ENCODE results near the gene NGB. TPM values are rescaled to one million over a fixed set of nuclear protein-coding genes. Genes with fewer than 3 reads are reported as not detected.

The NGB gene
- total and polyA plus RNA-seq, 2 donors (not counting 1 experiment from before 2014, with no cell fraction given): not detected

GRCh38 chr14:77265561-77266335 is 5.3 kb downstream of the NGB start:
- H3K27ac ChIP-seq (ENCODE audit: insufficient read depth, low read length): no peak overlapping the region
- no peaks in the 10 kb centered on the region for H3K36me3 ChIP-seq (ENCODE audit: control insufficient read depth, insufficient read depth, low read length)
- H3K79me2 ChIP-seq (ENCODE audit: control insufficient read depth, insufficient read depth, low read length): no peaks in the 10 kb centered on the region
- H3K27me3 ChIP-seq (ENCODE audit: control insufficient read depth, insufficient read depth, low read length): peaks cover 24% of the 10 kb centered on the region
- H3K9me3 ChIP-seq (ENCODE audit: control insufficient read depth, insufficient read depth, low read depth, low read length): no peaks in the 10 kb centered on the region
- DNase-seq (ENCODE audit: low read depth in 2 of 2): no peak
- no peaks in the 10 kb centered on the region for H4K20me1 ChIP-seq (ENCODE audit: control insufficient read depth, extremely low read depth, insufficient read depth, low read length)
- no peak overlapping the region for H3K4me3 ChIP-seq (replicated peaks in 1 of 4; ENCODE audit: control extremely low read depth in 1 of 4, insufficient read depth in 1 of 4, low read depth in 3 of 4, low read length in 4 of 4)
- H3K4me1 ChIP-seq (ENCODE audit: control insufficient read depth, extremely low read depth, insufficient read depth, low read length): no peaks in the 10 kb centered on the region
- H3K4me2 ChIP-seq (ENCODE audit: extremely low read depth, insufficient read depth, low read length): no peak overlapping the region
- no peak overlapping the region for H3K9ac ChIP-seq (ENCODE audit: insufficient read depth, low read length)
- TF ChIP-seq CTCF (conservative IDR thresholded peaks at IDR 0.05 in 1 of 2, IDR thresholded peaks at IDR 0.05 in 1 of 2; ENCODE audit: low read depth in 1 of 2, low read length in 2 of 2) (no peak), EZH2 (IDR thresholded peaks at IDR 0.05; ENCODE audit: low read length, missing control alignments) (no peak)
- no peak overlapping the region for H2AFZ ChIP-seq (ENCODE audit: low read length)

GRCh38 chr14:77265187-77265515 is 5.9 kb downstream of the NGB start:
- no peak overlapping the region for H3K9ac ChIP-seq (ENCODE audit: insufficient read depth, low read length)
- H3K27me3 ChIP-seq (ENCODE audit: control insufficient read depth, insufficient read depth, low read length): peaks cover 20% of the 10 kb centered on the region
- no peaks in the 10 kb centered on the region for H3K36me3 ChIP-seq (ENCODE audit: control insufficient read depth, insufficient read depth, low read length)
- no peak overlapping the region for H2AFZ ChIP-seq (ENCODE audit: low read length)
- no peaks in the 10 kb centered on the region for H3K4me1 ChIP-seq (ENCODE audit: control insufficient read depth, extremely low read depth, insufficient read depth, low read length)
- H4K20me1 ChIP-seq (ENCODE audit: control insufficient read depth, extremely low read depth, insufficient read depth, low read length): no peaks in the 10 kb centered on the region
- no peak overlapping the region for H3K4me3 ChIP-seq (replicated peaks in 1 of 4; ENCODE audit: control extremely low read depth in 1 of 4, insufficient read depth in 1 of 4, low read depth in 3 of 4, low read length in 4 of 4)
- TF ChIP-seq EZH2 (IDR thresholded peaks at IDR 0.05; ENCODE audit: low read length, missing control alignments) (no peak), CTCF (conservative IDR thresholded peaks at IDR 0.05 in 1 of 2, IDR thresholded peaks at IDR 0.05 in 1 of 2; ENCODE audit: low read depth in 1 of 2, low read length in 2 of 2) (no peak)
- DNase-seq (ENCODE audit: low read depth in 2 of 2): no peak
- no peak overlapping the region for H3K4me2 ChIP-seq (ENCODE audit: extremely low read depth, insufficient read depth, low read length)
- no peaks in the 10 kb centered on the region for H3K9me3 ChIP-seq (ENCODE audit: control insufficient read depth, insufficient read depth, low read depth, low read length)
- H3K27ac ChIP-seq (ENCODE audit: insufficient read depth, low read length): no peak overlapping the region
- H3K79me2 ChIP-seq (ENCODE audit: control insufficient read depth, insufficient read depth, low read length): no peaks in the 10 kb centered on the region

- no peak for DNase-seq (ENCODE audit: low read depth in 2 of 2)
- no peaks in the 10 kb centered on the region for H3K36me3 ChIP-seq (ENCODE audit: control insufficient read depth, insufficient read depth, low read length)
- no peak overlapping the region for H3K27ac ChIP-seq (ENCODE audit: insufficient read depth, low read length)
Observed at GRCh38 chr14:77264466-77265186, 6.4 kb downstream of the NGB start.

More at GRCh38 chr14:77264466-77265186, 6.4 kb downstream of the NGB start:
- Histone ChIP-seq H3K4me1 (ENCODE audit: control insufficient read depth, extremely low read depth, insufficient read depth, low read length) (no peaks in the 10 kb centered on the region), H3K9me3 (ENCODE audit: control insufficient read depth, insufficient read depth, low read depth, low read length) (no peaks in the 10 kb centered on the region), H3K4me2 (ENCODE audit: extremely low read depth, insufficient read depth, low read length) (no peak overlapping the region), H4K20me1 (ENCODE audit: control insufficient read depth, extremely low read depth, insufficient read depth, low read length) (no peaks in the 10 kb centered on the region), H3K4me3 (replicated peaks in 1 of 4; ENCODE audit: control extremely low read depth in 1 of 4, insufficient read depth in 1 of 4, low read depth in 3 of 4, low read length in 4 of 4) (no peak overlapping the region), H2AFZ (ENCODE audit: low read length) (no peak overlapping the region), H3K79me2 (ENCODE audit: control insufficient read depth, insufficient read depth, low read length) (no peaks in the 10 kb centered on the region), H3K27me3 (ENCODE audit: control insufficient read depth, insufficient read depth, low read length) (peaks cover 20% of the 10 kb centered on the region), H3K9ac (ENCODE audit: insufficient read depth, low read length) (no peak overlapping the region)
- no peak for TF ChIP-seq CTCF (conservative IDR thresholded peaks at IDR 0.05 in 1 of 2, IDR thresholded peaks at IDR 0.05 in 1 of 2; ENCODE audit: low read depth in 1 of 2, low read length in 2 of 2)
- no peak for TF ChIP-seq EZH2 (IDR thresholded peaks at IDR 0.05; ENCODE audit: low read length, missing control alignments)

Measured in fibroblast of lung (primary cell).